HG03439 (cell line): ENCODE measurements around the gene CFAP74.
"Not testable (repeated sequence)": the region's sequence is repeated elsewhere in the genome, so short reads cannot be mapped to it uniquely, and the experiment has no call there.

Source experiments
- ATAC-seq: cut with Tn5 transposase; IDR thresholded peaks from one replicate; pipeline ENCODE4 v1.9.1; 2021; ENCODE audit warnings: mild to moderate bottlenecking, moderate library complexity; ENCODE audit not compliant: unreplicated experiment

The CFAP74 gene

GRCh38 chr1:1987142-1987510 lies 16.5 kb downstream of the CFAP74 start:
- ATAC-seq, result no peak

- ATAC-seq, result no peak
These were observed 17.0 kb downstream of the CFAP74 start for GRCh38 chr1:1986451-1987141.

- ATAC-seq, result no peak
These were observed 18.1 kb downstream of the CFAP74 start for GRCh38 chr1:1985375-1986050.

GRCh38 chr1:1984560-1985070 lies 19.0 kb downstream of the CFAP74 start:
- ATAC-seq, result no peak

- no peak for ATAC-seq
These were observed 21.0 kb downstream of the CFAP74 start for GRCh38 chr1:1982379-1983232.

- not testable (repeated sequence) for ATAC-seq
These were observed 21.8 kb downstream of the CFAP74 start for GRCh38 chr1:1981631-1982327.

- ATAC-seq, result no peak
These were observed 22.5 kb downstream of the CFAP74 start for GRCh38 chr1:1981142-1981500.

- no peak for ATAC-seq
These were observed 23.0 kb downstream of the CFAP74 start for GRCh38 chr1:1980467-1981141.

GRCh38 chr1:1979482-1980165 lies 24.0 kb downstream of the CFAP74 start:
- ATAC-seq, result no peak

- ATAC-seq, result not testable (repeated sequence)
These were observed 24.7 kb downstream of the CFAP74 start for GRCh38 chr1:1978690-1979481.

- no peak for ATAC-seq
These were observed 25.5 kb downstream of the CFAP74 start for GRCh38 chr1:1978108-1978507.

GRCh38 chr1:1976031-1976430 lies 27.6 kb downstream of the CFAP74 start:
- no peak for ATAC-seq

GRCh38 chr1:1975535-1975934 lies 28.1 kb downstream of the CFAP74 start:
- no peak for ATAC-seq

- ATAC-seq, result no peak
These were observed 28.8 kb downstream of the CFAP74 start for GRCh38 chr1:1974834-1975233.

GRCh38 chr1:1973716-1974642 lies 29.6 kb downstream of the CFAP74 start:
- no peak for ATAC-seq

- ATAC-seq, result no peak
These were observed 30.4 kb downstream of the CFAP74 start for GRCh38 chr1:1972976-1973715.

- no peak for ATAC-seq
These were observed 31.9 kb downstream of the CFAP74 start for GRCh38 chr1:1971688-1972087.
